ENCODE results near the gene DNM3. TPM values are rescaled to one million over a fixed set of nuclear protein-coding genes. Genes with fewer than 3 reads are reported as not detected.

The DNM3 gene
- polyA plus RNA-seq, 3 donors: 0.15 TPM; not detected in 2

DNA sequence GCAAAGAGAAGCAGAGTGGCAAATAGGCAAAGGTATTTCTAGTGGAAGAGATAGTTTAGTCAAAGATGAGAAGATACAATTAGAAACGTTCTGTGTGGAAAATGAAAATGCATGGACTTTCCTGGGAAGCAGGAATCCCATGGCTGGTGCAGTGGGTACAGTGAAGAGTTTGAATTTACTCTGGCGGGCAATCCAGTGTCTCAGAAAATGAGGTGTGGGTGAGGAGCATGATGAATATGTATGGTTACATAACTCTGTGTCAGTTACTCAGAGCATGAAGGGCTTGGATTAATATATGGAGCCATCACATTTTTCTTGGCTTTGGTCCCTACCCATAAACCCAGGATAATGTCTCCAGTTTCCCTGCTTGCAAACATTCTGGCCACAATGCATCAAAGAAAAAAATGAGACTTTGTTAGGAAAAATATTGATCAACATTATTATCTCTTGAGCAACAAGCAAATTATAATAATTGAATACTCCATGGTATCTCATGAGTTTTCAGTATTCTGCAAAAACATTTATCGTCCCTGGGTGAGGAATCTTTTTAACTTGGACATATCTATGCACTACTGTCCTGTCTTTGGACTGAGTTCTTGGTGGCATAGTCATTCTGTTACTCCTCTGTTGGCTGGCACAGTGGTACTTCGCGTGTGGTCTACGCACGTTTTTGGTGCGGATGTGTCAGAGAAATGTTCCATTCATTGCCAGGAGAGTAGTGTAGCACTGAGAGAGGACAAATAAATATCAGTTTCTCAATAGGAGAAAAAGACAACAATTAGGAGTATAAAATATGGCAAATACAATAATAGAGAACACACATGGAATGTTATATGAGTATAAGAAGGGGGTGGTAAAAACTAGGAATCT, 405.5 kb downstream of the DNM3 start:
- no peak overlapping the region for H3K9ac ChIP-seq (ENCODE audit: insufficient read depth, low read length, poor library complexity, severe bottlenecking)
- no peak overlapping the region for H3K27ac ChIP-seq (ENCODE audit: low read depth in 1 of 2, low read length in 2 of 2)
- intact Hi-C loops (cut with micrococcal nuclease): no loop called here
- DNase-seq: no peak
- no peak overlapping the region for H3K27ac Mint-ChIP-seq
- no peaks in the 10 kb centered on the region for H3K4me1 Mint-ChIP-seq
- H3K4me1 ChIP-seq (ENCODE audit: control insufficient read depth in 1 of 2, insufficient read depth in 2 of 2, low read length in 2 of 2): no peaks in the 10 kb centered on the region
- H3K4me3 Mint-ChIP-seq: no peak overlapping the region
- no peak overlapping the region for H3K4me3 ChIP-seq (replicated peaks in 1 of 3; ENCODE audit: low read depth in 2 of 3, low read length in 3 of 3)
- no peak overlapping the region for H3K4me2 ChIP-seq (replicated peaks; ENCODE audit: extremely low read depth, low read length, poor library complexity, severe bottlenecking)
- no peaks in the 10 kb centered on the region for H3K79me2 ChIP-seq (ENCODE audit: insufficient read depth, low read length)
- H3K36me3 Mint-ChIP-seq: no peaks in the 10 kb centered on the region
- H3K36me3 ChIP-seq (replicated peaks in 1 of 2; ENCODE audit: control insufficient read depth in 1 of 2, insufficient read depth in 2 of 2, low read length in 2 of 2): no peaks in the 10 kb centered on the region
- H3K27me3 ChIP-seq (ENCODE audit: control insufficient read depth in 2 of 2, insufficient read depth in 2 of 2, low read length in 2 of 2): no peaks in the 10 kb centered on the region
- TF ChIP-seq, protein P1, sequence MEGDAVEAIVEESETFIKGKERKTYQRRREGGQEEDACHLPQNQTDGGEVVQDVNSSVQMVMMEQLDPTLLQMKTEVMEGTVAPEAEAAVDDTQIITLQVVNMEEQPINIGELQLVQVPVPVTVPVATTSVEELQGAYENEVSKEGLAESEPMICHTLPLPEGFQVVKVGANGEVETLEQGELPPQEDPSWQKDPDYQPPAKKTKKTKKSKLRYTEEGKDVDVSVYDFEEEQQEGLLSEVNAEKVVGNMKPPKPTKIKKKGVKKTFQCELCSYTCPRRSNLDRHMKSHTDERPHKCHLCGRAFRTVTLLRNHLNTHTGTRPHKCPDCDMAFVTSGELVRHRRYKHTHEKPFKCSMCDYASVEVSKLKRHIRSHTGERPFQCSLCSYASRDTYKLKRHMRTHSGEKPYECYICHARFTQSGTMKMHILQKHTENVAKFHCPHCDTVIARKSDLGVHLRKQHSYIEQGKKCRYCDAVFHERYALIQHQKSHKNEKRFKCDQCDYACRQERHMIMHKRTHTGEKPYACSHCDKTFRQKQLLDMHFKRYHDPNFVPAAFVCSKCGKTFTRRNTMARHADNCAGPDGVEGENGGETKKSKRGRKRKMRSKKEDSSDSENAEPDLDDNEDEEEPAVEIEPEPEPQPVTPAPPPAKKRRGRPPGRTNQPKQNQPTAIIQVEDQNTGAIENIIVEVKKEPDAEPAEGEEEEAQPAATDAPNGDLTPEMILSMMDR (IDR thresholded peaks at IDR 0.05): no peak
- H3K9me3 ChIP-seq (replicated peaks in 1 of 2; ENCODE audit: control insufficient read depth in 1 of 2, insufficient read depth in 1 of 2, low read length in 2 of 2): peaks cover 0 to 4% of the 10 kb centered on the region in 2 donors
- 90% methylated on average over 2 of the region's 8 CpGs for WGBS (ENCODE audit: insufficient coverage)
- H4K20me1 ChIP-seq (ENCODE audit: insufficient read depth, low read length): no peaks in the 10 kb centered on the region
- no peak overlapping the region for H2AFZ ChIP-seq (ENCODE audit: insufficient read depth, low read depth, low read length, poor library complexity, severe bottlenecking)
- H3K27me3 Mint-ChIP-seq (ENCODE audit: low read depth in 3 of 3): peaks cover 0 to 1% (median 0%) of the 10 kb centered on the region in 3 donors
- peaks cover 0 to 4% (median 0%) of the 10 kb centered on the region in 7 donors for H3K9me3 Mint-ChIP-seq

DNA sequence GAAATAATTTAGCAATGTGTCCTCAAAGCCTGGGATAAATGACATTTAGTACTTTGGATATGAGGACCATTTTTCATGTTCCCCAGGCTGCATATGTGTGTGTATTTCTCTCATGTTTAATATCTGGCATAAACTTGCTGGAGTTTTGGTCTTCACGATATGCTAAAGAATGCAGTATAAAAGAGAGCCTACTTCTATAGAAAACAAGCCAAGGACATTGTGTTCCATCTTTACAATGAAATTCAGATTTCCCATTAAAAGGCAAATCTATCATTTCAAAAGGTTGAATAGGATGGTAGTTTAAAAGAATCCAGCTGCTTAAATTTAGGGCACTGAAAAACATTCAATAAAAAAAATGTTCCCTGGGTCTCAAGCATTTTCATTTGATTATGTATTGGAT, 410.2 kb downstream of the DNM3 start:
- H3K9me3 ChIP-seq (replicated peaks in 1 of 2; ENCODE audit: control insufficient read depth in 1 of 2, insufficient read depth in 1 of 2, low read length in 2 of 2): no peaks in the 10 kb centered on the region
- no peak overlapping the region for H3K4me3 ChIP-seq (replicated peaks in 1 of 3; ENCODE audit: low read depth in 2 of 3, low read length in 3 of 3)
- no peak overlapping the region for H3K4me2 ChIP-seq (replicated peaks; ENCODE audit: extremely low read depth, low read length, poor library complexity, severe bottlenecking)
- no peak overlapping the region for H3K27ac ChIP-seq (ENCODE audit: low read depth in 1 of 2, low read length in 2 of 2)
- no peaks in the 10 kb centered on the region for H3K79me2 ChIP-seq (ENCODE audit: insufficient read depth, low read length)
- intact Hi-C loops (cut with micrococcal nuclease): no loop called here
- no peaks in the 10 kb centered on the region for H3K4me1 ChIP-seq (ENCODE audit: control insufficient read depth in 1 of 2, insufficient read depth in 2 of 2, low read length in 2 of 2)
- H3K27me3 Mint-ChIP-seq (ENCODE audit: low read depth in 3 of 3): peaks cover 0 to 3% (median 1%) of the 10 kb centered on the region in 3 donors
- no peaks in the 10 kb centered on the region for H3K36me3 Mint-ChIP-seq
- H3K9me3 Mint-ChIP-seq: no peaks in the 10 kb centered on the region
- H3K4me3 Mint-ChIP-seq: no peak overlapping the region
- no peak overlapping the region for H2AFZ ChIP-seq (ENCODE audit: insufficient read depth, low read depth, low read length, poor library complexity, severe bottlenecking)
- WGBS (ENCODE audit: insufficient coverage): no CpG with 5 or more reads among the region's 1 CpG
- H3K4me1 Mint-ChIP-seq: peaks cover 6% of the 10 kb centered on the region
- H3K27me3 ChIP-seq (ENCODE audit: control insufficient read depth in 2 of 2, insufficient read depth in 2 of 2, low read length in 2 of 2): no peaks in the 10 kb centered on the region
- no peaks in the 10 kb centered on the region for H3K36me3 ChIP-seq (replicated peaks in 1 of 2; ENCODE audit: control insufficient read depth in 1 of 2, insufficient read depth in 2 of 2, low read length in 2 of 2)
- no peak overlapping the region for H3K9ac ChIP-seq (ENCODE audit: insufficient read depth, low read length, poor library complexity, severe bottlenecking)
- TF ChIP-seq, protein P1 (IDR thresholded peaks at IDR 0.05): no peak
- no peaks in the 10 kb centered on the region for H4K20me1 ChIP-seq (ENCODE audit: insufficient read depth, low read length)
- H3K27ac Mint-ChIP-seq: no peak overlapping the region
- no peak for DNase-seq
